GM20000 (cell line): ENCODE results near the gene GPR139.

ENCODE experiments used
- DNase-seq: peaks from one replicate; pipeline ENCODE4 v3.0.0; 2012; ENCODE audit warnings: low spot score
- CTCF ChIP-seq: IDR thresholded peaks from 2 replicates; pipeline ENCODE4 v1.5.1; 2012; ENCODE audit warnings: mild to moderate bottlenecking, control low read depth; ENCODE audit errors: extremely low read depth, missing control alignments

Gene GPR139

DNA sequence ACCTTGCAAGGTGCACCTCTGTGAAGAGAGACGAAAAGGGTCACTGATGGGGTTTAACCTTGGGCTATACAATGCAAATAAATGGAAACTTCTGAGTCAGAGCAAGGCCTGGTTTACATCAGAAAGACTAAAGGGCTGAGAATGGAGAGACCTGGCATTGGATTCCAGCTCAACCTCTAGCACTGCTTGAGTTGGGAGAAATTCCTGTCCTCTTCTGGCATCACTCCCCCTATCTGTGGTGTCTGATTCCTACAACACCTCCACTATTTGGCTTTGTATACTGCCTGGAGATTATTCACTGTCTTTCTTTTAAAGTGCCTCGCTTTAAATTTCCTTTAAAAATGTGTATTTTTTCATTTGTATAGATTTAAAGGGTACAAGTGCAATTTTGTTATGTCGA, 68.8 kb downstream of the GPR139 start:
- no peak for DNase-seq
- TF ChIP-seq CTCF: no peak

- TF ChIP-seq CTCF: no peak
- DNase-seq: no peak
These were observed 70.8 kb downstream of the GPR139 start for GRCh38 chr16:20002936-20003335.

- DNase-seq: no peak
- TF ChIP-seq CTCF: no peak
These were observed 71.6 kb downstream of the GPR139 start for GRCh38 chr16:20001856-20002707.

DNA sequence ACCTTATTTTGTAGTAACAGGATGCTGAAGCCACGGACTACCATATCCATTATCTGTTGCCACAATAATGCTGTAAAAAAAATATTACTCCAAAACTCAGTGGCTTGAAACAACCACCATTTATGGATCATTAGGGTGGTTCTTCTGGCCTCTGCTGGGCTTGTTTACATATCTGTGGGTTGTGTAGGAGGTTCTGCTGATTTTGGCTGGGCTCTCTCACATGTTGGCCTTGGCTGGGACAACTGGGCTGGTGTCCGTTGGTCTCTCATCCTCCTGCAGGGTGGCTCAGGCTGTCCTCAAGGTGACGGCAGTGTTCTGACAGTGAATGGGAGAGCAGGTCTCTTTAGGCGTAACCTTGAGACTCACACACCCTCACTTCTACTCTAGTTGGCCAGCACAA, 76.0 kb downstream of the GPR139 start:
- no peak for DNase-seq
- TF ChIP-seq CTCF: no peak

DNA sequence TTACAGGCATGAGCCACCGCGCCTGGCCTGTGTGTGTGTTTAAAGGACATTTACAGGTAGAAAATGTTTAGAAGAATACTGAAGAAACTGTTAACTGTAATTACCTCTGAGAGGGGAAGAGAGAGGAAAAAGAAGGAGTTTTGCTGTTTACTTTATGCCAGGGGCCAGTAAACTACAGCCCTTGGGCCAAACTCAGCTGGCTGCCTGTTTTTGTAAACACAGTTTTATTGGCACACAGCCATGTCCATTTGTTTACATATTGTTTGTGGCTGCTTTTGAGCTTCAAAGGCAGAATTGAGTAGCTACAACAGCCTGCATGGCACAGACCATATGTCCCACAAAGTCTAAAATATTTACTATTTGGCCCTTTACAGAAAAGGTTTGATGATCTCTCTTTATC, 76.4 kb downstream of the GPR139 start:
- DNase-seq: no peak
- TF ChIP-seq CTCF: no peak

- no peak for DNase-seq
- TF ChIP-seq CTCF: no peak
These were observed 79.1 kb downstream of the GPR139 start for GRCh38 chr16:19994466-19995170.

DNA sequence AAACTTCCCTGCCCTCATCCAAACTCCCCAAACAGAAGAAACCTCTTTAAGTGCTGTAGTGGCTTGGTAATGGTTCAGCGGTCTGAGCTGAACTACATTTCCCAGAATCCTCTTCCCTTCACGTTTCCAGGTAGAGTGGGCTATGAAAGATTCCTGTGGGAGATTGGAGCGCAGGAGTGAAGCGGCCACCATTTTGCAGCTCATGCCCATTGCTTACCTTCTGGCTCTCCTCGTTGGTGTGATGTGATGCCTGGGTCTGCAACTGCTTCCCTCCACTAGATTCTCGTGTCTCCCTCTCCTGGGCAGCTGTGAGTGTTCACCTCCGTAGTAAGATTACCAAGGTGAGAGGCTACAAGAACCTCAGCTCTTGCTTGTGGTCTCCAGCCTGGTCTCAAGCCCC, 82.1 kb downstream of the GPR139 start:
- no peak for DNase-seq
- no peak for TF ChIP-seq CTCF
